ENCODE results near the gene HECTD1. TPM values are rescaled to one million over a fixed set of nuclear protein-coding genes. Genes with fewer than 3 reads are reported as not detected.
"Not testable (repeated sequence)": the region's sequence is repeated elsewhere in the genome, so short reads cannot be mapped to it uniquely, and the experiment has no call there.

HECTD1 gene
- total and polyA plus RNA-seq, 4 donors: 118 to 309 (median 156) TPM

DNA sequence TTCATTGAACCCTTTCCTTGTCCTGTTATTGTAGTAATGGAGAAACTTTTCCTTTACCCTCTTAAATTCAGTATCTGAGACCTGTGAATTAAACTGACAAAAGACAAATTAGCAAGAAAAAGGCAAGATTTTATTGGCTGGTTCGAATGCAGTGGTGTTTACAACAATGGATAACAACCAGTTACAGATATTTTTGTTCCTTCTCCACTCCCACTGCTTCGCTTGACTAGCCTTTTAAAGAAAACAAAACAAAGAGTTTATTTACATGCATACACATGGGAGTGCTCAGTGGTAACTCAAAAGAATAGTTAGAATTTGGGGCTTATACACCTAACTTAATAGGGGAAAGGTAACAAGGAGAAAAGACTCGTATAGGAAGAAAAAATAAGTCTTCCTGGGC lies 37.0 kb upstream of the HECTD1 start:
- no peaks in the 10 kb centered on the region for H3K9me3 ChIP-seq (ENCODE audit: control insufficient read depth, insufficient read depth, low read length)
- WGBS (ENCODE audit: insufficient coverage): no CpG with 5 or more reads among the region's 3 CpGs
- DNase-seq (ENCODE audit: low read depth in 4 of 6, low spot score in 6 of 6): no peak
- no peak overlapping the region for H3K27ac ChIP-seq (ENCODE audit: low read depth, low read length)
- no peak overlapping the region for H3K4me3 ChIP-seq (ENCODE audit: low read depth, low read length)
- H3K36me3 ChIP-seq (ENCODE audit: control insufficient read depth, insufficient read depth, low read length): no peaks in the 10 kb centered on the region
- H3K27me3 ChIP-seq (ENCODE audit: control insufficient read depth, insufficient read depth, low read length): no peaks in the 10 kb centered on the region
- no peaks in the 10 kb centered on the region for H3K4me1 ChIP-seq (ENCODE audit: control insufficient read depth, insufficient read depth, low read length)

DNA sequence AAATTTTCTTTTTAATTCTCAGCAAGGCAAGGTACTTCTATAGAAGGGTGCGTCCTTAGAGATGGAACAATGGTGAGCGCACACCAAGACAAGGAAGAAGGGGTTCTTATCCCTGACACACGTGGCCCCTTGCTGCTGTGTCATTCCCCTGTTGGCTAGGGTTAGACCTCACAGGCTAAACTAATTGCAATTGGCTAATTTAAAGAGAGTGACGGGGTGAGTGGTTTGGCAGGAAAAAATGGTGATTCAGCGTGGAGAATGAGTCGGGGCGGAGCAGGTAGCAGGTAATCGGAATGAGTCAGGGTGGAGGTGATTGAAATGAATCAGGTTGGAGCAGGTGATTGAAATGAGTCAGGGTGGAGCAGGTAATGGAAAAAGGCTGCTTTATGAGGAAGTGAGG lies 36.3 kb upstream of the HECTD1 start:
- WGBS (ENCODE audit: insufficient coverage): 88% methylated on average over 8 of the region's 8 CpGs
- Histone ChIP-seq H3K9me3 (ENCODE audit: control insufficient read depth, insufficient read depth, low read length) (no peaks in the 10 kb centered on the region), H3K4me3 (ENCODE audit: low read depth, low read length) (no peak overlapping the region), H3K27me3 (ENCODE audit: control insufficient read depth, insufficient read depth, low read length) (no peaks in the 10 kb centered on the region), H3K27ac (ENCODE audit: low read depth, low read length) (no peak overlapping the region), H3K4me1 (ENCODE audit: control insufficient read depth, insufficient read depth, low read length) (no peaks in the 10 kb centered on the region), H3K36me3 (ENCODE audit: control insufficient read depth, insufficient read depth, low read length) (no peaks in the 10 kb centered on the region)
- no peak for DNase-seq (ENCODE audit: low read depth in 4 of 6, low spot score in 6 of 6)

DNA sequence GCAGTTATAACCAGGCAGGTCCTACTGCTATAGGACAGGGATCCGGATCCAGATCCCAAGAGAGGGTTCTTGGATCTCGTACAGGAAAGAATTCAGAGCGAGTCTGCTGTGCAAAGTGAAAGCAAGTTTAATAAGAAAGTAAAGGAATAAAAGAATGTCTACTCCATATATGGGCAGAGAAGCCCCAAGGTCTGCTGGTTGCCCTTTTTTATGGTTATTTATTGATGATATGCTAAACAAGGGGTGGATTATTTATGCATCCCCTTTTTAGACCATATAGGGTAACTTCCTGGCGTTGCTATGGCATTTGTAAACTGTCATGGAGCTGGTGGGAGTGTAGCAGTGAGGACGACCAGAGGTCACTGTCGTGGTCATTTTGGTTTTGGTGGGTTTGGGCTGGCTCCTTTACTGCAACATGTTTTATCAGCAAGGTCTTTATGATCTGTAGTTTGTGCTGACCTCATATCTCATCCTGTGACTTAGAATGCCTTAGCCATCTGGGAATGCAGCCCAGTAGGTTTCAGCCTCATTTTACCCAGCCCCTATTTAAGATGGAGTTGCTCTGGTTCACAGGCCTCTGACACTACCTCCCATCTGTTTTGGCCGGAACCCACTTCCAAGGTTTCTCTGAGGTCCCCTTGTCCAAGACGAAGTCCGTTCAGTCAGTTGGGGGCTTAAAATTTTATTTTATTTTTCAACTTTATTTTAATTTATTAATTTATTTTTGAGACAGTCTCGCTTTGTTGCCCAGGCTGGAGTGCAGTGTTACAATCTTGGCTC lies 34.8 kb upstream of the HECTD1 start:
- not testable (repeated sequence) for H3K9me3 ChIP-seq (ENCODE audit: control insufficient read depth, insufficient read depth, low read length); H3K27me3 ChIP-seq (ENCODE audit: control insufficient read depth, insufficient read depth, low read length); DNase-seq (ENCODE audit: low read depth in 4 of 6, low spot score in 6 of 6); H3K36me3 ChIP-seq (ENCODE audit: control insufficient read depth, insufficient read depth, low read length); H3K27ac ChIP-seq (ENCODE audit: low read depth, low read length); H3K4me3 ChIP-seq (ENCODE audit: low read depth, low read length); H3K4me1 ChIP-seq (ENCODE audit: control insufficient read depth, insufficient read depth, low read length)
- 87% methylated on average over 3 of the region's 10 CpGs for WGBS (ENCODE audit: insufficient coverage)

DNA sequence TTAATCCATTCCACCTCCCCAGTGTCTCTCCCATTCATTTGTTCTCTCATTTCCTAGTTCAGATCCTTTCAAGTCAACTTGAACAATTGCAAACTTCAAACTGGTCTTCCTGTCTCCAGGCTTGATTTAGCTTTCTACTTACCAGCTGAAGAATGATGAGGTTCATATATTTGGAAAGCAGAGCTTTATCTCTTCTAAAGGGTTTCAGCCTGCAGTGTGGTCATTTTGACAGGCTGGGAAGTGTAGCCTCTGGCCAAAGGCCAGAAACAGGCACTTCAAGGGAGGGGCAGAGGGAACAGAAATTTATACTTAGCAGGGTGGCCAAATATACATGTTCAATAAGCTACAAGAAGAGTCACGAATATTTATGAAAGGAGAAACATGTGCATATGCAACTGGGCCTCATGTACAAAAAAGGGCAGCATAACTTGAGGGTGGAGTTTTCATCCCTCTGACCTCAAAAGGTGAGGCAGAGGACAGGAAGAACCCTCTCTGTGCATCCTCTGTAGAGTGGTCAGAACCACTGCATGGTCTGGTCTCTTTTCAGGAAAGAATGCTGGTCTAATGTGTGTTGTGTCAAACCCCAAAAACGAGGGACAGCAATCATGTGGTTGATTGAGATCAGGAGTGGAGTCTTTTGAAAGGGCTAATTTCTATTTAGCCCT lies 34.0 kb upstream of the HECTD1 start:
- no peaks in the 10 kb centered on the region for H3K9me3 ChIP-seq (ENCODE audit: control insufficient read depth, insufficient read depth, low read length)
- no peaks in the 10 kb centered on the region for H3K4me1 ChIP-seq (ENCODE audit: control insufficient read depth, insufficient read depth, low read length)
- H3K36me3 ChIP-seq (ENCODE audit: control insufficient read depth, insufficient read depth, low read length): no peaks in the 10 kb centered on the region
- no peak overlapping the region for H3K27ac ChIP-seq (ENCODE audit: low read depth, low read length)
- 58% methylated on average over 2 of the region's 2 CpGs for WGBS (ENCODE audit: insufficient coverage)
- H3K27me3 ChIP-seq (ENCODE audit: control insufficient read depth, insufficient read depth, low read length): no peaks in the 10 kb centered on the region
- DNase-seq (ENCODE audit: low read depth in 4 of 6, low spot score in 6 of 6): no peak
- no peak overlapping the region for H3K4me3 ChIP-seq (ENCODE audit: low read depth, low read length)

DNA sequence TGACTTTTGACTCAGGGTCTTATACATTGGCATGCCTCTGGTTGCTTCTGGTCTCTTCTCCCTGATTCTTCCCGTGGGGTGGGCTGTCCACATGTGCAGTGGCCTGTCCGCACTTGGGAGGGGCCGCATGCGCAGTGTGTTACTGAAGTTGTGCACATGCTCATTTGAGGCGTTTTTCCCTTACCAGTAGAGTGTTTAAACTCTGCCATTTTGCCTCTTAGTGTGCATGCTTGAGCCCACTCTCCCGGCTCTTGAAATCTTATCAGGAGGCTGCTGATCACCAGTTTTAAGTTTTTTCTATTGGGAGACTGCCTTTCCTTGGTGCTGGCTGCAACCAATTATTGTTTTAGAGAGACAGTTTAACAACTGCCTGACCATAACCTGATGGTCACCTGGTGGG lies 32.1 kb upstream of the HECTD1 start:
- no peaks in the 10 kb centered on the region for H3K4me1 ChIP-seq (ENCODE audit: control insufficient read depth, insufficient read depth, low read length)
- WGBS (ENCODE audit: insufficient coverage): 95% methylated on average over 5 of the region's 6 CpGs
- no peak overlapping the region for H3K27ac ChIP-seq (ENCODE audit: low read depth, low read length)
- no peaks in the 10 kb centered on the region for H3K27me3 ChIP-seq (ENCODE audit: control insufficient read depth, insufficient read depth, low read length)
- no peak for DNase-seq (ENCODE audit: low read depth in 4 of 6, low spot score in 6 of 6)
- no peaks in the 10 kb centered on the region for H3K9me3 ChIP-seq (ENCODE audit: control insufficient read depth, insufficient read depth, low read length)
- H3K4me3 ChIP-seq (ENCODE audit: low read depth, low read length): no peak overlapping the region
- H3K36me3 ChIP-seq (ENCODE audit: control insufficient read depth, insufficient read depth, low read length): no peaks in the 10 kb centered on the region

GRCh38 chr14:31235462-31235861 lies 27.9 kb upstream of the HECTD1 start:
- DNase-seq (ENCODE audit: low read depth in 4 of 6, low spot score in 6 of 6): no peak
- Histone ChIP-seq H3K27ac (ENCODE audit: low read depth, low read length) (no peak overlapping the region), H3K9me3 (ENCODE audit: control insufficient read depth, insufficient read depth, low read length) (no peaks in the 10 kb centered on the region), H3K36me3 (ENCODE audit: control insufficient read depth, insufficient read depth, low read length) (no peaks in the 10 kb centered on the region), H3K4me1 (ENCODE audit: control insufficient read depth, insufficient read depth, low read length) (no peaks in the 10 kb centered on the region), H3K4me3 (ENCODE audit: low read depth, low read length) (no peak overlapping the region), H3K27me3 (ENCODE audit: control insufficient read depth, insufficient read depth, low read length) (no peaks in the 10 kb centered on the region)
- 100% methylated on average over 1 of the region's 3 CpGs for WGBS (ENCODE audit: insufficient coverage)

- DNase-seq (ENCODE audit: low read depth in 4 of 6, low spot score in 6 of 6): no peak
- H3K9me3 ChIP-seq (ENCODE audit: control insufficient read depth, insufficient read depth, low read length): no peaks in the 10 kb centered on the region
- no peaks in the 10 kb centered on the region for H3K36me3 ChIP-seq (ENCODE audit: control insufficient read depth, insufficient read depth, low read length)
- H3K27me3 ChIP-seq (ENCODE audit: control insufficient read depth, insufficient read depth, low read length): no peaks in the 10 kb centered on the region
- no peak overlapping the region for H3K27ac ChIP-seq (ENCODE audit: low read depth, low read length)
- no peak overlapping the region for H3K4me3 ChIP-seq (ENCODE audit: low read depth, low read length)
- WGBS (ENCODE audit: insufficient coverage): 100% methylated on average over 1 of the region's 3 CpGs
- no peaks in the 10 kb centered on the region for H3K4me1 ChIP-seq (ENCODE audit: control insufficient read depth, insufficient read depth, low read length)
These were observed 24.5 kb upstream of the HECTD1 start for GRCh38 chr14:31232081-31232480.

DNA sequence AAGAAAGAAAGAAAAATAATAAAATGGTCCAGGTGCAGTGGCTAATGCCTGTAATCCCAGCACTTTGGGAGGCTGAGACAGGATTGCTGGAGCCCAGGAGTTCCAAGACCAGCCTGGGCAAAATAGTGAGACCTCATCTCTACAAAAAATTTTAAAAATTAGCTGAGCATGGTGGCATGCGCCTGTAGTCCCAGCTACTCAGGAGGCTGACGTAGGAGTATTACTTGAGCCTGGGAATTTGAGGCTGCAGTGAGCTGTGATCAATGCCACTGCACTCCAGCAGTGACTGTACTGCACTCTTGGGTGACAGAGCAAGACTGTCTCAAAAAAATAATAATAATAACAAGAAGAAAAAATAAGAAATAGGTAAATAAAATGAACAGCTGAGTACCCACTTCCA lies 23.7 kb upstream of the HECTD1 start:
- H3K36me3 ChIP-seq (ENCODE audit: control insufficient read depth, insufficient read depth, low read length); H3K4me3 ChIP-seq (ENCODE audit: low read depth, low read length); H3K4me1 ChIP-seq (ENCODE audit: control insufficient read depth, insufficient read depth, low read length); H3K27me3 ChIP-seq (ENCODE audit: control insufficient read depth, insufficient read depth, low read length); DNase-seq (ENCODE audit: low read depth in 4 of 6, low spot score in 6 of 6); H3K9me3 ChIP-seq (ENCODE audit: control insufficient read depth, insufficient read depth, low read length); H3K27ac ChIP-seq (ENCODE audit: low read depth, low read length): not testable (repeated sequence)
- WGBS (ENCODE audit: insufficient coverage): 100% methylated on average over 2 of the region's 2 CpGs

GRCh38 chr14:31230573-31230958 lies 23.0 kb upstream of the HECTD1 start:
- no peak for DNase-seq (ENCODE audit: low read depth in 4 of 6, low spot score in 6 of 6)
- Histone ChIP-seq H3K4me1 (ENCODE audit: control insufficient read depth, insufficient read depth, low read length) (no peaks in the 10 kb centered on the region), H3K27ac (ENCODE audit: low read depth, low read length) (no peak overlapping the region), H3K9me3 (ENCODE audit: control insufficient read depth, insufficient read depth, low read length) (no peaks in the 10 kb centered on the region), H3K4me3 (ENCODE audit: low read depth, low read length) (no peak overlapping the region), H3K36me3 (ENCODE audit: control insufficient read depth, insufficient read depth, low read length) (no peaks in the 10 kb centered on the region), H3K27me3 (ENCODE audit: control insufficient read depth, insufficient read depth, low read length) (no peaks in the 10 kb centered on the region)
- WGBS (ENCODE audit: insufficient coverage): no CpG with 5 or more reads among the region's 1 CpG
